GM18498 (cell line): ENCODE data around the gene FHL2.
A peak's percentile ranks its signal among the peaks of the same experiment; 100 is the strongest.
"Not testable (repeated sequence)": the region's sequence is repeated elsewhere in the genome, so short reads cannot be mapped to it uniquely, and the experiment has no call there.

Experiments used
- ATAC-seq: cut with Tn5 transposase; IDR thresholded peaks from one replicate; pipeline ENCODE4 v1.9.1; 2021; ENCODE audit warnings: mild to moderate bottlenecking, moderate library complexity; ENCODE audit not compliant: unreplicated experiment

Gene FHL2

GRCh38 chr2:105398336-105399206 is at the start of gene FHL2:
TSS of gene FHL2 (minus strand) at chr2:105399051. CDS start at chr2:105386516, 12,535 bp downstream.
- peak; percentile 100 for ATAC-seq

- ATAC-seq: no peak
These were observed 48.6 kb upstream of the FHL2 start for GRCh38 chr2:105447476-105447875.

GRCh38 chr2:105446501-105446900 is 47.6 kb upstream of the FHL2 start:
- ATAC-seq: no peak

GRCh38 chr2:105445976-105446375 is 47.1 kb upstream of the FHL2 start:
- no peak for ATAC-seq

GRCh38 chr2:105445498-105445897 is 46.6 kb upstream of the FHL2 start:
- ATAC-seq: no peak

- no peak for ATAC-seq
These were observed 45.1 kb upstream of the FHL2 start for GRCh38 chr2:105443617-105444598.

GRCh38 chr2:105442721-105443120 is 43.9 kb upstream of the FHL2 start:
- ATAC-seq: no peak

- ATAC-seq: no peak
These were observed 43.2 kb upstream of the FHL2 start for GRCh38 chr2:105442056-105442455.

- ATAC-seq: no peak
These were observed 40.3 kb upstream of the FHL2 start for GRCh38 chr2:105439141-105439540.

- ATAC-seq: no peak
These were observed 39.5 kb upstream of the FHL2 start for GRCh38 chr2:105438104-105438929.

- no peak for ATAC-seq
These were observed 38.9 kb upstream of the FHL2 start for GRCh38 chr2:105437708-105438103.

GRCh38 chr2:105432749-105433148 is 33.9 kb upstream of the FHL2 start:
- no peak for ATAC-seq

- no peak for ATAC-seq
These were observed 33.2 kb upstream of the FHL2 start for GRCh38 chr2:105432044-105432399.

- no peak for ATAC-seq
These were observed 32.7 kb upstream of the FHL2 start for GRCh38 chr2:105431367-105432043.

- no peak for ATAC-seq
These were observed 29.7 kb upstream of the FHL2 start for GRCh38 chr2:105428387-105429018.

GRCh38 chr2:105427485-105427884 is 28.6 kb upstream of the FHL2 start:
- no peak for ATAC-seq

- ATAC-seq: no peak
These were observed 27.9 kb upstream of the FHL2 start for GRCh38 chr2:105426626-105427292.

GRCh38 chr2:105425936-105426625 is 27.2 kb upstream of the FHL2 start:
- no peak for ATAC-seq

GRCh38 chr2:105424836-105425235 is 26.0 kb upstream of the FHL2 start:
- not testable (repeated sequence) for ATAC-seq
